WI38 (cell line): ENCODE measurements around the gene HLA-DQB1.

Experiments used
- H3K4me3 ChIP-seq: 2 replicates; pipeline ENCODE4 v1.5.1; 2011; ENCODE audit warnings: low read depth, mild to moderate bottlenecking, control low read depth, low read length
- CTCF ChIP-seq: IDR thresholded peaks from 2 replicates; pipeline ENCODE4 v1.5.1; 2012; ENCODE audit warnings: low read depth, mild to moderate bottlenecking, control low read depth, low read length

HLA-DQB1 gene

GRCh38 chr6:32622545-32623401 is 43.7 kb downstream of the HLA-DQB1 start:
- H3K4me3 ChIP-seq, result no peak overlapping the region
- TF ChIP-seq CTCF, result no peak

GRCh38 chr6:32621372-32621771 is 45.1 kb downstream of the HLA-DQB1 start:
- H3K4me3 ChIP-seq, result no peak overlapping the region

GRCh38 chr6:32617751-32618150 is 48.7 kb downstream of the HLA-DQB1 start:
- H3K4me3 ChIP-seq, result no peak overlapping the region
- no peak for TF ChIP-seq CTCF

More at GRCh38 chr6:32621372-32621771, 45.1 kb downstream of the HLA-DQB1 start:
- no peak for TF ChIP-seq CTCF

- H3K4me3 ChIP-seq, result no peak overlapping the region
- TF ChIP-seq CTCF, result no peak
Observed at GRCh38 chr6:32615885-32616532, 50.4 kb downstream of the HLA-DQB1 start.

GRCh38 chr6:32614366-32615081 is 51.9 kb downstream of the HLA-DQB1 start:
- no peak overlapping the region for H3K4me3 ChIP-seq
- no peak for TF ChIP-seq CTCF

- TF ChIP-seq CTCF, result no peak
- H3K4me3 ChIP-seq, result no peak overlapping the region
Observed at GRCh38 chr6:32613475-32613874, 53.0 kb downstream of the HLA-DQB1 start.
